Spleen (tissue), 7 donors: ENCODE measurements around the gene PRMT9.

Source experiments
- POLR2A ChIP-seq, 3 donors: fragments of 450-650 bp; IDR thresholded peaks; one replicate each; pipeline ENCODE4 v1.5.1; 2017; ENCODE audit warnings: antibody characterized with exemption in 3 of 3, mild to moderate bottlenecking in 1 of 3
- POLR2AphosphoS5 ChIP-seq, 3 donors: sonication (generic); formaldehyde crosslinking; IDR thresholded peaks; one replicate each; pipeline ENCODE4 v1.5.1; 2017; ENCODE audit warnings: antibody characterized with exemption in 3 of 3
- TF ChIP-seq, protein P1 (sequence below), 11 experiments: fragments of 200-600 bp in 7 of 11; fragments of 450-650 bp in 4 of 11; sonication (generic) in 4 of 11; IDR thresholded peaks in 8 of 11; conservative IDR thresholded peaks in 3 of 11; 1 replicate in 7 of 11; 2 replicates in 4 of 11; pipeline versions ENCODE4 v1.4.0 to v1.8.0; 2016 to 2021; ENCODE audit warnings: antibody characterized with exemption in 11 of 11, inconsistent platforms in 4 of 11, mild to moderate bottlenecking in 1 of 11
- donor health status: DM: no; HTN: no; CAD: no; lungs with moderate emphysema.
- donor health status: DM: no; HTN: no; CAD: no.
- donor health status: DM: no; HTN: no; CAD: no.

DNA sequence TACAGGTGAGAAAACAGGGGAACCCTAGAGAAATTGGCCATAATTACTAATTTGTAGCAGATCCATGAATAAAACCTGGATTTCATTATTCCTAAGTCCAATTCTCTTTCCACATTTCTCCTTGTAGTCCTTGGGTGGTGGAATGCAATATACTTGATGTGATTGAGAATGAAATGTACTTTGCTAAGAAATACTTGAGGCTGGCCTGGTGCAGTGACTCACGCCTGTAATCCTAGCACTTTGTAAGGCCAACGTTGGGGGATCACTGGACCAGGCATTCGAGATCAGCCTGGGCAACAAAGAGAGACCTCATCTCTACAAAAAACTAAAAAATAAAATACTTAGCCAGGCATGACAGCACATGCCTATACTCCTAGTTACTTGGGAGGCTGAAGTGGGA lies 50.9 kb downstream of the PRMT9 start:
- TF ChIP-seq, protein P1, sequence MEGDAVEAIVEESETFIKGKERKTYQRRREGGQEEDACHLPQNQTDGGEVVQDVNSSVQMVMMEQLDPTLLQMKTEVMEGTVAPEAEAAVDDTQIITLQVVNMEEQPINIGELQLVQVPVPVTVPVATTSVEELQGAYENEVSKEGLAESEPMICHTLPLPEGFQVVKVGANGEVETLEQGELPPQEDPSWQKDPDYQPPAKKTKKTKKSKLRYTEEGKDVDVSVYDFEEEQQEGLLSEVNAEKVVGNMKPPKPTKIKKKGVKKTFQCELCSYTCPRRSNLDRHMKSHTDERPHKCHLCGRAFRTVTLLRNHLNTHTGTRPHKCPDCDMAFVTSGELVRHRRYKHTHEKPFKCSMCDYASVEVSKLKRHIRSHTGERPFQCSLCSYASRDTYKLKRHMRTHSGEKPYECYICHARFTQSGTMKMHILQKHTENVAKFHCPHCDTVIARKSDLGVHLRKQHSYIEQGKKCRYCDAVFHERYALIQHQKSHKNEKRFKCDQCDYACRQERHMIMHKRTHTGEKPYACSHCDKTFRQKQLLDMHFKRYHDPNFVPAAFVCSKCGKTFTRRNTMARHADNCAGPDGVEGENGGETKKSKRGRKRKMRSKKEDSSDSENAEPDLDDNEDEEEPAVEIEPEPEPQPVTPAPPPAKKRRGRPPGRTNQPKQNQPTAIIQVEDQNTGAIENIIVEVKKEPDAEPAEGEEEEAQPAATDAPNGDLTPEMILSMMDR (IDR thresholded peaks at IDR 0.05 in 8 of 11, conservative IDR thresholded peaks at IDR 0.05 in 3 of 11) = no peak
- no peak for TF ChIP-seq POLR2A (IDR thresholded peaks at IDR 0.05)
- no peak for TF ChIP-seq POLR2AphosphoS5 (IDR thresholded peaks at IDR 0.05)
